Prostate gland (tissue), 2 donors: Measurements from ENCODE around the gene NPAS4. TPM values are rescaled to one million over a fixed set of nuclear protein-coding genes. Genes with fewer than 3 reads are reported as not detected.
A peak's percentile ranks its signal among the peaks of the same experiment; 100 is the strongest.
"Not testable (repeated sequence)": the region's sequence is repeated elsewhere in the genome, so short reads cannot be mapped to it uniquely, and the experiment has no call there.

ENCODE experiments used
- DNase-seq: peaks from one replicate; pipeline ENCODE4 v3.0.0-alpha.2; 2019; ENCODE audit warnings: low spot score
- H3K27ac ChIP-seq, 2 donors: fragments of 200-600 bp; sonication (generic); 2 replicates each; pipeline ENCODE4 v1.5.1; 2017 to 2019
- H3K27me3 ChIP-seq: fragments of 200-600 bp; sonication (generic); replicated peaks from 2 replicates; pipeline ENCODE4 v1.5.1; 2019; ENCODE audit not compliant: insufficient read depth
- H3K36me3 ChIP-seq, 2 donors: fragments of 200-600 bp; sonication (generic); 1 replicate in 1 of 2; 2 replicates in 1 of 2; pipeline versions ENCODE4 v1.5.1 to v1.8.1; 2017 to 2019
- H3K4me1 ChIP-seq: fragments of 200-600 bp; sonication (generic); replicated peaks from 2 replicates; pipeline ENCODE4 v1.5.1; 2019
- H3K4me3 ChIP-seq, 2 donors: fragments of 200-600 bp; sonication (generic); 2 replicates each; pipeline ENCODE4 v1.5.1; 2017 to 2019
- H3K9me3 ChIP-seq: fragments of 200-600 bp; sonication (generic); 2 replicates; pipeline ENCODE4 v1.5.1; 2017
- POLR2A ChIP-seq: fragments of 450-650 bp; IDR thresholded peaks from one replicate; pipeline ENCODE4 v1.6.1; 2016; ENCODE audit warnings: antibody characterized with exemption, mild to moderate bottlenecking
- POLR2AphosphoS5 ChIP-seq: sonication (generic); formaldehyde crosslinking; IDR thresholded peaks from one replicate; pipeline ENCODE4 v1.6.1; 2017; ENCODE audit warnings: antibody characterized with exemption
- WGBS: methylation state at CpG from one replicate; pipeline ENCODE4 v1.1.5; 2018; 5-methylcytosine and 5-hydroxymethylcytosine counted together
- intact Hi-C: fragments of 100-400 bp; cut with DNase I; formaldehyde crosslinking; loops from one replicate; pipeline ENCODE4 v1.14.2; 2022
- total RNA-seq, 2 donors: library from RNA; depleted of rRNA; stranded (reverse); fragments of >200 nt; gene quantifications; one replicate each; pipeline ENCODE4 v1.1.0, GENCODE V29; 2016
- TF ChIP-seq, protein P1 (sequence below), 4 experiments: fragments of 200-600 bp in 2 of 4; fragments of 450-650 bp in 2 of 4; sonication (generic) in 2 of 4; IDR thresholded peaks; 1 replicate in 3 of 4; 2 replicates in 1 of 4; pipeline ENCODE4 v1.5.1; 2016 to 2019; ENCODE audit warnings: antibody characterized with exemption in 4 of 4, mild to moderate bottlenecking in 2 of 4, moderate library complexity in 2 of 4

The NPAS4 gene
- total RNA-seq, 2 donors from 2014 or later = 0.74 TPM; not detected in 1

DNA sequence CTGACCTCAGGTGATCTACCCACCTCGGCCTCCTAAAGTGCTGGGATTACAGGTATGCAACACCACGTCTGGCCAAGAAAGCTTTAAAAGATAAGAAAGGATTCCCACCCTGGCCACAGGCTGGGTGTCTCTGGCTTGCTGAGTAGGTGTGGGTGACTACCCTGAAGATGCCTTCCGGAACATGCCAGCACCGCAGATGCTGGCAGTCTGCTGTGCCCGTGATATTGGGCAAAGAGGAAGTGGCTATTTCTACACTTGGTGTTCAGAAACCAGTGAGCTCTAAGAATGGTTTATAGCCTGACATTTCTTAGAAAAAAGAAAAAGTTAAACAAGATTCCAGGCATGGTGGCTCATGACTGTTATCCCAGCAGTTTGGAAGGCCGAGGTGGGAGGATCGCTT is 11.8 kb downstream of the NPAS4 start:
- no peak for TF ChIP-seq POLR2AphosphoS5
- TF ChIP-seq POLR2A = no peak
- TF ChIP-seq, protein P1, sequence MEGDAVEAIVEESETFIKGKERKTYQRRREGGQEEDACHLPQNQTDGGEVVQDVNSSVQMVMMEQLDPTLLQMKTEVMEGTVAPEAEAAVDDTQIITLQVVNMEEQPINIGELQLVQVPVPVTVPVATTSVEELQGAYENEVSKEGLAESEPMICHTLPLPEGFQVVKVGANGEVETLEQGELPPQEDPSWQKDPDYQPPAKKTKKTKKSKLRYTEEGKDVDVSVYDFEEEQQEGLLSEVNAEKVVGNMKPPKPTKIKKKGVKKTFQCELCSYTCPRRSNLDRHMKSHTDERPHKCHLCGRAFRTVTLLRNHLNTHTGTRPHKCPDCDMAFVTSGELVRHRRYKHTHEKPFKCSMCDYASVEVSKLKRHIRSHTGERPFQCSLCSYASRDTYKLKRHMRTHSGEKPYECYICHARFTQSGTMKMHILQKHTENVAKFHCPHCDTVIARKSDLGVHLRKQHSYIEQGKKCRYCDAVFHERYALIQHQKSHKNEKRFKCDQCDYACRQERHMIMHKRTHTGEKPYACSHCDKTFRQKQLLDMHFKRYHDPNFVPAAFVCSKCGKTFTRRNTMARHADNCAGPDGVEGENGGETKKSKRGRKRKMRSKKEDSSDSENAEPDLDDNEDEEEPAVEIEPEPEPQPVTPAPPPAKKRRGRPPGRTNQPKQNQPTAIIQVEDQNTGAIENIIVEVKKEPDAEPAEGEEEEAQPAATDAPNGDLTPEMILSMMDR (IDR thresholded peaks at IDR 0.05) = no peak
- H3K36me3 ChIP-seq = no peaks in the 10 kb centered on the region
- intact Hi-C loops = no loop called here
- H3K4me1 ChIP-seq = no peaks in the 10 kb centered on the region
- H3K9me3 ChIP-seq = no peaks in the 10 kb centered on the region
- no peaks in the 10 kb centered on the region for H3K27me3 ChIP-seq
- H3K4me3 ChIP-seq = no peak overlapping the region
- 90% methylated on average over 7 of the region's 7 CpGs for WGBS
- DNase-seq = no peak
- H3K27ac ChIP-seq = no peak overlapping the region

DNA sequence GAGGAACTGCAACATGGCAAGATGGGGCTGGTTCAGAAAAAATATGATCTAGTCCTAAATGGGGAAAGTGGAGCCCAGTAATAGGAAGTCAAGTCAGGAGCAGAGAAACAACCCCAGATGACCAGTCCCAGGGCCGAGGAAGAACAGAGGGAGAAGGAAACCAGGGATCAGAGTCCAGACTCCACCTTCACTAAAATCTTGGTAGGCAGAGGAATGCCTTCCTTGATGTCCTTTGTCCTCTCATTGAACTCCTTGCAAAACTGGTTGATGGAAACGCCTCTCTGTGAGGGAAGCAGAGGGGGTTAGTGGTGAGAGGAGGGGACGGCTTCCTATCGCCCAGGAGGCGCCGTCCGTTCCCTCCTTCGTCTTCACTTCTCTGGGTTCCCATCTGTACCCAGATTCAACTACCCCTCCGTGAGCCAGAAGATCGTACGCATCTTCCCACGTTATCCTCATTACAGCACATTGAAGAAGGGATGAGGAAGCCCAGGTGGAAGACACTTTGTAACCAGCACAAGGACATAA is 17.2 kb downstream of the NPAS4 start:
- intact Hi-C loops = loop anchor here (2.0 kb wide), 1 partner anchor 29 kb away; no protein-coding TSS in a partner anchor
- Histone ChIP-seq H3K9me3 (no peaks in the 10 kb centered on the region), H3K36me3 (no peaks in the 10 kb centered on the region), H3K4me1 (no peaks in the 10 kb centered on the region), H3K4me3 (peak overlapping the region; percentile 78 to 81), H3K27me3 (no peaks in the 10 kb centered on the region), H3K27ac (peak overlapping the region; percentile 81 to 83)
- 4% methylated on average over 12 of the region's 12 CpGs for WGBS
- DNase-seq = no peak
- TF ChIP-seq POLR2A = no peak

DNA sequence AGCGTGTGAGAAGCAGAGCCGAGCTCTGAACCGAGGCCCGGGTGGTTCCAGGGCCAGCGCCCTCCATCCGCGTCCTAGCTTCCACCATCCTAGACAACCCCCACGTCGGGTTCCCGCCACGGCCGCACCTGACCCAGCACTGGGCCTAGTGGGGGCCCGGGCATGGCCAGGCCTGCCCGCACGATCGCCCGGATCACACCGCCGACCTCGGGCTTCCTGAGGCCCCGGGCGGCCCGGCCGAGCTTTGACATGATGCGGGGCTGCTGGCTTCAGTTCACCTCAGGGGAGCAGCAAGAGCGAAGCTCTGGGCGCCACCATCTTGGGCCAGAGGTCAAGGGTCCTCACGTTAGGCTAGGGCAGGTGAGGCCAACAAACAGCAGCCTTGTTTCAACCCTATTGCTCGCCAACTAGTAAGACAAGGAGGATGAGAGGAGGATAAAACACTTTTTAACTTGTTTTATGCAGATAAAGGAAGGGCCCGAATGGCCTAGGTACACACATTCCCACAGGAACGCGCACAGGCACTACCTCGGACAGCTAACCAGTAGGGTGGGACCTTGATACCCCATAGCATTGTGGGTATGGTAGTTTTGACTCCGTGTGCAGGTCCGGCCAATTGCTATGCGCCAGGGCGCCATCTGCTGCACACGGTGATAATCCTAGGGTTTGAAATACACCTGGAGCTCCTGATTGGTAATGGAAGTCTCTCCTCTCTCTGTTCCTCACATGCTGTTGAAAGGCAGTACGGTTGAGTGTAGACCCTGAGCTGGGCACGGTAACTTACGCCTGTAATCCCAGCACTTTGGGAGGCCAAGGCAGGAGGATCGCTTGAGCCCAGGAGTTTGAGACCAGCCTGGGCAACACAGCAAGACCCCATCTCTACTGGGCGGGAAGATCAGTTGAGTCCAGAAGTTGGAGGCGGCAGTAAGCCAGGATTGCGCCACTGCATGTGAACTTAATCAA is 17.9 kb downstream of the NPAS4 start, which contains the start of gene MRPL11:
Gene MRPL11, minus strand, starts transcription at position 345 of the 963 bp plus-strand sequence. Its CDS starts 94 bp downstream, at position 251.
- peak within 1 kb of the TSS; percentile 81 to 83 for H3K27ac ChIP-seq
- H3K36me3 ChIP-seq = no peaks in the 10 kb centered on the region
- no peaks in the 10 kb centered on the region for H3K9me3 ChIP-seq
- intact Hi-C loops = loop anchor here (2.0 kb wide), 1 partner anchor 30 kb away; no protein-coding TSS in a partner anchor
- no peaks in the 10 kb centered on the region for H3K27me3 ChIP-seq
- peak within 1 kb of the TSS; percentile 78 to 81 for H3K4me3 ChIP-seq
- H3K4me1 ChIP-seq = no peaks in the 10 kb centered on the region
- peak; percentile 91 for DNase-seq
- WGBS = 6% methylated on average over 45 of the region's 45 CpGs
- TF ChIP-seq, protein P1 (IDR thresholded peaks at IDR 0.05) = peak; percentile 28 to 81 (median 74)
- TF ChIP-seq POLR2A (no peak), POLR2AphosphoS5 (peak; percentile 96)

DNA sequence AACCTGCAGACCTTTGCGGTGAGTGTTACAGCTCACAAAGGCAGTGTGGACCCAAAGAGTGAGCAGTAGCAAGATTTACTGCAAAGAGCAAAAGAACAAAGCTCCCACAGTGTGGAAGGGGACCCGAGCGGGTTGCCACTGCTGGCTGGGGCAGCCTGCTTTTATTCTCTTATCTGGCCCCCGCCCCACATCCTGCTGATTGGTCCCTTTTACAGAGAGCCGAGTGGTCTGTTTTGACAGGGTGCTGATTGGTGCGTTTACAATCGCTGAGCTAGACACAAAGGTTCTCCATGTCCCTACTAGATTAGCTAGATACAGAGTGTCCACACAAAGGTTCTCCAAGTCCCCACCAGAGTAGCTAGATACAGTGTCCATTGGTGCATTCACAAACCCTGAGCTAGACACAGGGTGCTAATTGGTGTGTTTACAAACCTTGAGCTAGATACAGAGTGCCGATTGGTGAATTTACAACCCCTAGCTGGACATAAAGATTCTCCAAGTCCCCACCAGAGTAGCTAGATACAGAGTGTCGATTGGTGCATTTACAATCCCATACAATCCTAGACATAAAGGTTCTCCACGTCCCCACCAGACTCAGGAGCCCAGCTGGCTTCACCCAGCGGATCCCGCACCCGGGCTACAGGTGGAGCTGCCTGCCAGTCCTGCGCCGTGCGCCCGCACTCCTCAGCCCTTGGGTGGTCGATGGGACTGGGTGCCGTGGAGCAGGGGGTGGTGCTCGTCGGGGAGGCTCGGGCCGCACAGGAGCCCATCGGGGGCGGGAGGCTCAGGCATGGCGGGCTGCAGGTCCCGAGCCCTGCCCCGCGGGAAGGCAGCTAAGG is 19.5 kb downstream of the NPAS4 start:
- DNase-seq, intact Hi-C loops: not testable (repeated sequence)
- 81% methylated on average over 27 of the region's 29 CpGs for WGBS

DNA sequence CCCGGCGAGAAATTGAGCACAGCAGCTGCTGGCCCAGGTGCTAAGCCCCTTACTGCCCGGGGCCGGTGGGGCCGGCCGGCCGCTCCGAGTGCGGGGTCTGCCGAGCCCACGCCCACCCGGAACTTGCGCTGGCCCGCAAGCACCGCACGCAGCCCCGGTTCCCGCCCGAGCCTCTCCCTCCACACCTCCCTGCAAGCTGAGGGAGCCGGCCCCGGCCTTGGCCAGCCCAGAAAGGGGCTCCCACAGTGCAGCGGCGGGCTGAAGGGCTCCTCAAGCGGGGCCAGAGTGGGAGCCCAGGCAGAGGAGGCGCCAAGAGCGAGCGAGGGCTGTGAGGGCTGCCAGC is 20.1 kb downstream of the NPAS4 start:
- H3K36me3 ChIP-seq, intact Hi-C loops, H3K27ac ChIP-seq, H3K4me3 ChIP-seq, H3K4me1 ChIP-seq, DNase-seq, H3K9me3 ChIP-seq, H3K27me3 ChIP-seq: not testable (repeated sequence)
- 96% methylated on average over 27 of the region's 27 CpGs for WGBS

More for the DNA sequence above, 19.5 kb downstream of the NPAS4 start:
- not testable (repeated sequence) for H3K4me3 ChIP-seq, H3K36me3 ChIP-seq, H3K4me1 ChIP-seq, H3K27ac ChIP-seq, H3K9me3 ChIP-seq, H3K27me3 ChIP-seq

DNA sequence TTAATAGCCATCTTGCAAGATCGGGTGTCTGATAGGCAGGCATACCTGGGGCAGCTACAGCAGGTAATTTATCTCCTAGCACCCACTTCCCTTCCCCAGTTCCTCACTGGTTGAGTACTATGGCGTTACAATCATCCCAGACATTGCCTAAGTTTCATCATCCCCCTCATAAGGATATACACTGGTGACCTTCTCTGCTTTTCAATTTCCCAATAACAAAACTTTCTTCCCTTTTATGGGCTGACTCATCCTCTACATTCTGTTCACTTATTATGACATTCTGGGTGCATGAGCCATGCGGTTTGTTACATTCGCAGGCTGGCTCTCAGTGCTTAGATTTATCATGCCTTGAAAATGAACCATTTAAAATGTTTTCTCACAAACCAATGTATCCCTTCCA is 22.8 kb downstream of the NPAS4 start:
- no peak for DNase-seq
- Histone ChIP-seq H3K4me1 (no peaks in the 10 kb centered on the region), H3K27ac (no peak overlapping the region), H3K36me3 (no peaks in the 10 kb centered on the region), H3K4me3 (no peak overlapping the region), H3K9me3 (no peaks in the 10 kb centered on the region), H3K27me3 (no peaks in the 10 kb centered on the region)
- TF ChIP-seq POLR2AphosphoS5 (no peak), POLR2A (no peak)
- TF ChIP-seq, protein P1 (IDR thresholded peaks at IDR 0.05) = no peak
- intact Hi-C loops = no loop called here
- 70% methylated on average over 4 of the region's 4 CpGs for WGBS
